Measurements from ENCODE around the gene TSR2.

GRCh38 chrX:54419559-54420302 is 20.5 kb upstream of the TSR2 start:
- TF ChIP-seq REST (IDR thresholded peaks at IDR 0.05; ENCODE audit: borderline replicate concordance in 1 of 2, low read depth in 1 of 2, low read length in 2 of 2), result no peak
- no peak for TF ChIP-seq TCF7 (IDR thresholded peaks at IDR 0.05; ENCODE audit: low read depth)
- TF ChIP-seq, protein P1, sequence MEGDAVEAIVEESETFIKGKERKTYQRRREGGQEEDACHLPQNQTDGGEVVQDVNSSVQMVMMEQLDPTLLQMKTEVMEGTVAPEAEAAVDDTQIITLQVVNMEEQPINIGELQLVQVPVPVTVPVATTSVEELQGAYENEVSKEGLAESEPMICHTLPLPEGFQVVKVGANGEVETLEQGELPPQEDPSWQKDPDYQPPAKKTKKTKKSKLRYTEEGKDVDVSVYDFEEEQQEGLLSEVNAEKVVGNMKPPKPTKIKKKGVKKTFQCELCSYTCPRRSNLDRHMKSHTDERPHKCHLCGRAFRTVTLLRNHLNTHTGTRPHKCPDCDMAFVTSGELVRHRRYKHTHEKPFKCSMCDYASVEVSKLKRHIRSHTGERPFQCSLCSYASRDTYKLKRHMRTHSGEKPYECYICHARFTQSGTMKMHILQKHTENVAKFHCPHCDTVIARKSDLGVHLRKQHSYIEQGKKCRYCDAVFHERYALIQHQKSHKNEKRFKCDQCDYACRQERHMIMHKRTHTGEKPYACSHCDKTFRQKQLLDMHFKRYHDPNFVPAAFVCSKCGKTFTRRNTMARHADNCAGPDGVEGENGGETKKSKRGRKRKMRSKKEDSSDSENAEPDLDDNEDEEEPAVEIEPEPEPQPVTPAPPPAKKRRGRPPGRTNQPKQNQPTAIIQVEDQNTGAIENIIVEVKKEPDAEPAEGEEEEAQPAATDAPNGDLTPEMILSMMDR (CRISPR knock-in tag; IDR thresholded peaks at IDR 0.05), result no peak
- TF ChIP-seq ZBTB42 (CRISPR knock-in tag; IDR thresholded peaks at IDR 0.05), result no peak
- TF ChIP-seq HBP1 (CRISPR knock-in tag; IDR thresholded peaks at IDR 0.05; ENCODE audit: low read depth), result no peak
- no peak for TF ChIP-seq ZNF672 (CRISPR knock-in tag; IDR thresholded peaks at IDR 0.05)
- TF ChIP-seq, protein P2, sequence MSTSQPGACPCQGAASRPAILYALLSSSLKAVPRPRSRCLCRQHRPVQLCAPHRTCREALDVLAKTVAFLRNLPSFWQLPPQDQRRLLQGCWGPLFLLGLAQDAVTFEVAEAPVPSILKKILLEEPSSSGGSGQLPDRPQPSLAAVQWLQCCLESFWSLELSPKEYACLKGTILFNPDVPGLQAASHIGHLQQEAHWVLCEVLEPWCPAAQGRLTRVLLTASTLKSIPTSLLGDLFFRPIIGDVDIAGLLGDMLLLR (CRISPR knock-in tag; IDR thresholded peaks at IDR 0.05), result no peak
- no peak for TF ChIP-seq SMAD1 (CRISPR knock-in tag; IDR thresholded peaks at IDR 0.05; ENCODE audit: borderline replicate concordance, low read depth)
- TF ChIP-seq ZBTB49 (CRISPR knock-in tag; IDR thresholded peaks at IDR 0.05; ENCODE audit: borderline replicate concordance), result no peak
- TF ChIP-seq ZNF678 (CRISPR knock-in tag; IDR thresholded peaks at IDR 0.05), result no peak
- no peak for TF ChIP-seq TMF1 (CRISPR knock-in tag; IDR thresholded peaks at IDR 0.05; ENCODE audit: low read depth)
- no peak for TF ChIP-seq POLR2AphosphoS5 (IDR thresholded peaks at IDR 0.05; ENCODE audit: low read depth, low read length)
